K562 (cell line): ENCODE measurements around the gene PODN. TPM values are rescaled to one million over a fixed set of nuclear protein-coding genes. Genes with fewer than 3 reads are reported as not detected.
A peak's percentile ranks its signal among the peaks of the same experiment; 100 is the strongest.

Source experiments
- ATAC-seq: fragments of 200-7000 bp; cut with Tn5 transposase; 3 replicates; pipeline ENCODE4 v1.9.1; 2020; ENCODE audit warnings: moderate library complexity
- BruUV-seq: library from RNA; stranded (reverse); fragments of 400-500 nt; replicated peaks from 2 replicates; lab custom pipeline; 2021; lab: Mats Ljungman, UMichigan
- CTCF ChIA-PET: fragments of 300-600 bp; formaldehyde crosslinking; extraction: SDS; loops from one replicate; lab custom pipeline; 2021; ENCODE audit warnings: low intra/inter-chr PET ratio; lab: Yijun Ruan, JAX
- POLR2A ChIA-PET: fragments of 300-600, 350-650 bp; sonication (Branson Sonifier 250); formaldehyde crosslinking; extraction: SDS; loops from one replicate; lab custom pipeline; 2021; ENCODE audit warnings: antibody characterized with exemption, inconsistent platforms; lab: Yijun Ruan, JAX
- DNase-seq, 4 experiments: peaks; one replicate each; pipeline versions ENCODE4 v3.0.0 to v3.0.0-alpha.2; 2011 to 2018; ENCODE audit warnings: low spot score in 3 of 4, mixed read lengths in 3 of 4; ENCODE audit errors: extremely low read depth in 1 of 4
- FAIRE-seq: peaks from 2 replicates; lab custom pipeline; 2011; peaks lifted over from hg19 to GRCh38; lab: Jason Lieb, UNC
- H2AFZ ChIP-seq: 2 replicates; pipeline ENCODE4 v1.6.0; 2011; ENCODE audit warnings: low read depth, low read length, control low read depth, inconsistent platforms
- H3K27ac ChIP-seq: fragments of 200-600 bp; 3 replicates; pipeline ENCODE4 v1.8.0; 2011; ENCODE audit warnings: low read depth, mild to moderate bottlenecking, control low read depth, inconsistent platforms, low read length, moderate library complexity, mixed read lengths; ENCODE audit errors: extremely low read depth
- H3K27me3 ChIP-seq, 2 experiments: fragments of 300-600 bp in 1 of 2; 2 replicates in 1 of 2; 3 replicates in 1 of 2; pipeline versions ENCODE4 v1.6.0 to v1.8.0; 2011; ENCODE audit warnings: inconsistent platforms in 2 of 2, low read length in 2 of 2, mild to moderate bottlenecking in 1 of 2, mixed read lengths in 1 of 2, moderate library complexity in 1 of 2; ENCODE audit not compliant: control insufficient read depth in 2 of 2, insufficient read depth in 2 of 2
- H3K36me3 ChIP-seq: fragments of 300-600 bp; 3 replicates; pipeline ENCODE4 v1.8.0; 2011; ENCODE audit warnings: mild to moderate bottlenecking, low read length, inconsistent platforms; ENCODE audit not compliant: control insufficient read depth, insufficient read depth
- H3K4me1 ChIP-seq, 2 experiments: fragments of 200-600 bp in 1 of 2; replicated peaks in 1 of 2; 2 replicates in 1 of 2; 3 replicates in 1 of 2; pipeline versions ENCODE4 v1.5.1 to v1.8.0; 2011; ENCODE audit warnings: inconsistent platforms in 2 of 2, low read length in 2 of 2, mild to moderate bottlenecking in 1 of 2, mixed read lengths in 1 of 2, moderate library complexity in 1 of 2; ENCODE audit not compliant: control insufficient read depth in 2 of 2, insufficient read depth in 2 of 2
- H3K4me2 ChIP-seq: 2 replicates; pipeline ENCODE4 v1.6.1; 2011; ENCODE audit warnings: low read length, control low read depth, inconsistent platforms, mixed read lengths; ENCODE audit not compliant: insufficient read depth
- H3K4me3 ChIP-seq: fragments of 200-600 bp; sonication (generic), shearing (Covaris generic); 2 replicates; pipeline ENCODE4 v1.5.1; 2016; ENCODE audit warnings: control low read depth, inconsistent platforms
- H3K79me2 ChIP-seq: fragments of 200-600 bp; 3 replicates; pipeline ENCODE4 v1.8.0; 2011; ENCODE audit warnings: low read length, inconsistent platforms; ENCODE audit not compliant: control insufficient read depth, insufficient read depth
- H3K9ac ChIP-seq, 2 experiments: 2 replicates each; pipeline versions ENCODE4 v1.6.0 to v1.6.1; 2011; ENCODE audit warnings: low read depth in 2 of 2, low read length in 2 of 2, control low read depth in 1 of 2, inconsistent platforms in 1 of 2, mild to moderate bottlenecking in 1 of 2, mixed read lengths in 1 of 2; ENCODE audit not compliant: insufficient read depth in 1 of 2
- H3K9me1 ChIP-seq: one replicate; pipeline ENCODE4 v1.6.0; 2011; ENCODE audit warnings: inconsistent platforms, mild to moderate bottlenecking, low read length, moderate library complexity; ENCODE audit not compliant: control insufficient read depth, insufficient read depth
- H3K9me3 ChIP-seq: replicated peaks from 2 replicates; pipeline ENCODE4 v1.5.1; 2011; ENCODE audit warnings: low read depth, low read length, inconsistent platforms; ENCODE audit not compliant: control insufficient read depth, insufficient read depth
- H4K20me1 ChIP-seq: replicated peaks from 2 replicates; pipeline ENCODE4 v1.6.1; 2011; ENCODE audit warnings: low read length, inconsistent platforms, mixed read lengths; ENCODE audit not compliant: control insufficient read depth, insufficient read depth
- BDP1 ChIP-seq: IDR thresholded peaks from 3 replicates; pipeline ENCODE4 v1.6.1; 2011; ENCODE audit not compliant: insufficient read length, insufficient read depth
- CBX5 ChIP-seq: IDR thresholded peaks from 2 replicates; pipeline ENCODE4 v1.6.1; 2014; ENCODE audit warnings: low read depth, borderline replicate concordance
- CHD1 ChIP-seq: fragments of 200-600 bp; sonication (generic); IDR thresholded peaks from one replicate; pipeline ENCODE4 v1.6.1; 2012; ENCODE audit warnings: mild to moderate bottlenecking, moderate library complexity, low read length, inconsistent platforms
- MAFG ChIP-seq: fragments of 450-650 bp; conservative IDR thresholded peaks from 2 replicates; pipeline ENCODE4 v1.6.1; 2016; ENCODE audit warnings: missing genetic modification characterization, missing compliant biosample characterization
- PCBP1 ChIP-seq: fragments of 200-400 bp; formaldehyde crosslinking; IDR thresholded peaks from 2 replicates; pipeline ENCODE4 v1.6.1; 2018; ENCODE audit warnings: mild to moderate bottlenecking, low read depth, low read length; ENCODE audit not compliant: poor library complexity, severe bottlenecking
- RCOR1 ChIP-seq, 2 experiments: IDR thresholded peaks; 2 replicates each; pipeline ENCODE4 v1.6.1; 2012; ENCODE audit warnings: low read depth in 2 of 2, low read length in 2 of 2, borderline replicate concordance in 1 of 2, improper control_type of control experiment in 1 of 2
- TAL1 ChIP-seq: fragments of 450-650 bp; IDR thresholded peaks from 2 replicates; pipeline ENCODE4 v1.6.1; 2016; ENCODE audit warnings: mild to moderate bottlenecking
- ZC3H11A ChIP-seq: IDR thresholded peaks from 2 replicates; pipeline ENCODE4 v1.6.1; 2012; ENCODE audit warnings: low read depth, low read length, improper control_type of control experiment
- ZFP36 ChIP-seq: fragments of 150-350 bp; IDR thresholded peaks from 2 replicates; pipeline ENCODE4 v1.6.1; 2018; ENCODE audit warnings: low read length, low read depth; ENCODE audit not compliant: partially characterized antibody
- ZNF583 ChIP-seq: fragments of 250-450 bp; sonication (Bioruptor Pico); IDR thresholded peaks from 2 replicates; pipeline ENCODE4 v1.4.0; 2020
- ZNF707 ChIP-seq: fragments of 250-450 bp; sonication (Bioruptor Pico); conservative IDR thresholded peaks from 2 replicates; pipeline ENCODE4 v1.8.0; 2022; ENCODE audit warnings: inconsistent platforms, mild to moderate bottlenecking, moderate library complexity
- ZNF766 ChIP-seq: fragments of 200-800 bp; sonication (Bioruptor generic); conservative IDR thresholded peaks from 2 replicates; pipeline ENCODE4 v1.6.1; 2016; ENCODE audit warnings: missing genetic modification characterization, missing compliant biosample characterization
- WGBS: fragments of 100-300 bp; shearing (Covaris generic); methylation state at CpG from one replicate; pipeline ENCODE4 v1.1.6; 2016; ENCODE audit warnings: low coverage, mixed read lengths; ENCODE audit not compliant: insufficient coverage; ENCODE audit errors: missing lambda C conversion rate; 5-methylcytosine and 5-hydroxymethylcytosine counted together
- in situ Hi-C: fragments of 300-500 bp; cut with MboI; formaldehyde crosslinking; loops from 4 replicates; pipeline ENCODE4 v1.15.0; 2018; ENCODE audit warnings: inconsistent platforms, mixed read lengths
- intact Hi-C: fragments of 100-400 bp; cut with micrococcal nuclease; formaldehyde crosslinking; loops from 2 replicates; pipeline ENCODE4 v1.14.2; 2022
- polyA plus RNA-seq, 8 experiments: library from polyadenylated mRNA; depleted of rRNA in 4 of 8; stranded (reverse) in 5 of 8; unstranded in 3 of 8; fragments of >200 nt; fragmentation: Nextera tagmentation in 2 of 8; fragmentation: Illumina TruSeq in 1 of 8; extraction: Ambion mirVana in 2 of 8; extraction: Trizol in 1 of 8; gene quantifications; 2 replicates each; pipeline versions ENCODE4 v1.2.1 to v1.2.3, GENCODE V29; 2011 to 2014; ENCODE audit warnings: inconsistent platforms in 1 of 8, missing spikeins in 1 of 8
- total RNA-seq, 7 experiments: library from RNA; depleted of rRNA in 6 of 7; stranded (reverse); fragments of >200 nt in 6 of 7; fragmentation: Illumina TruSeq in 2 of 7; extraction: Trizol in 2 of 7; gene quantifications; 2 replicates each; pipeline versions ENCODE4 v1.2.1 to v1.2.3, GENCODE V29; 2011 to 2021; ENCODE audit warnings: low replicate concordance in 1 of 7
- TF ChIP-seq, protein P1 (sequence below): IDR thresholded peaks from 3 replicates; pipeline ENCODE4 v1.6.1; 2011; ENCODE audit warnings: borderline replicate concordance, mild to moderate bottlenecking; ENCODE audit not compliant: insufficient read length, insufficient read depth
- TF ChIP-seq, protein P2 (sequence below): sonication (generic); formaldehyde crosslinking; IDR thresholded peaks from 2 replicates; pipeline ENCODE4 v1.8.1; 2022; ENCODE audit warnings: missing genetic modification reagents

PODN gene
- total and polyA plus RNA-seq, 9 of the 15 experiments (the other 6 are each of a cell fraction or from before 2014, with no cell fraction given) = not detected

DNA sequence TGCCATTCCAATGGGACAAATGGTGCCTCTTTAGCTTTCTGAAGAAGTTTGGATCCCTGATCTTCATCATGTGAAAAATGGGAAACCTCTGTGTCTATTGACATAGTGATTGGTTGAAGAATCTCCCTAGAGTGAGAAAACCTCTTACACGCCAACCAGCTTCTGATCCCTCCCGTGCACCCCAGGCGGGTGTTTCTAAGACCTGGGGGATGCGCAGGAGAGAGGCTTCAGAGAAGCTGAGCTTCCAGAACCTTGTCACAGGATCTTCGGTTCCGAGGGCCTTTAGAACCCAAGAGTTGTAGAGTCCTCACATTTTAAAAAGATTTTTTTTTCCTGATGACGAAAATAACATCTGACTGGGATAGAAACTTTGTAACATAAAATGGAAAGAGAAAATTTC, 11.3 kb downstream of the PODN start (continued):
- TF ChIP-seq CHD1 (no peak), ZNF766 (CRISPR knock-in tag) (no peak), MAFG (no peak)
- TF ChIP-seq, all 486 proteins: peak for 0

DNA sequence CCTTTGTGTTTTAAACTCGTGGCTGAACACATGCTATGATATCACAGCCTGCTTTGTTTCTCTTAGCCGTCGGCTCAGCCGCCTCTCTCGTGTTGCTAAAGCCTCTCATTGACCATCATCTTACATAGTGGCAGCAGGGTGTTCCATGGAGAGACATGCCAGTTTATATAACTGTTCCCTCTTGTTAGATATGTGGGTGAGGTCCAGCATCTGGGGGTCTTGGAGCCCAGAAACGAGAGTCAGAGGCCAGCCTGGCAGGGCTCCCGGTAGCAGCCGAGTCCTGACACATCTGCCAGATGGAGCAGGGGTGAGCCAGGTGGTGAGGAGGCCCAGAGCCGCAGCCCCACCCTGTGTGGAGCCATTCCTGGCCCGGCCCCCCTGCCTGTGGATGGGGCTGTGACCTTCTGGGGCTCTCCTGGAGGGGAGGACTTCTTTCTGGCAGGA, 11.9 kb downstream of the PODN start:
- no peak for FAIRE-seq
- Histone ChIP-seq H3K9ac (0 out of 4 replicates have a peak overlapping the region, but pooled peaks of 1 of the 2 experiments have one; percentile 37), H3K4me2 (no peak overlapping the region), H3K9me3 (no peaks in the 10 kb centered on the region), H3K27ac (no peak overlapping the region), H3K9me1 (no peaks in the 10 kb centered on the region), H3K4me1 (peaks cover 0 to 38% of the 10 kb centered on the region in 2 experiments; a peak in 1 of 5 replicates), H3K27me3 (peaks cover 12 to 36% of the 10 kb centered on the region in 2 experiments; a peak in 4 of 5 replicates), H3K36me3 (no peaks in the 10 kb centered on the region), H3K4me3 (no peak overlapping the region), H2AFZ (no peak overlapping the region), H4K20me1 (no peaks in the 10 kb centered on the region), H3K79me2 (no peaks in the 10 kb centered on the region)
- ChIA-PET CTCF (no interaction called here), POLR2A (interaction anchor here (0.7 kb wide), 1 partner anchor 323 kb away, joined by 3 read pairs; no protein-coding TSS in a partner anchor)
- intact Hi-C loops = no loop called here
- WGBS = 17% methylated on average over 10 of the region's 10 CpGs
- ATAC-seq = peak; percentile 11; the same call in 2 of the 3 replicates
- DNase-seq = no peak
- in situ Hi-C loops = no loop called here
- BruUV-seq = no TSS peak
- TF ChIP-seq ZNF707 (CRISPR knock-in tag) = no peak
- TF ChIP-seq CBX5 = no peak
- TF ChIP-seq PCBP1 = no peak
- TF ChIP-seq BDP1 = no peak
- TF ChIP-seq ZFP36 = no peak
- TF ChIP-seq RCOR1 (IDR thresholded peaks at IDR 0.05; ENCODE audit: borderline replicate concordance in 1 of 2, low read depth in 2 of 2, low read length in 2 of 2) = no peak
- TF ChIP-seq ZNF583 = no peak
- TF ChIP-seq, protein P1, sequence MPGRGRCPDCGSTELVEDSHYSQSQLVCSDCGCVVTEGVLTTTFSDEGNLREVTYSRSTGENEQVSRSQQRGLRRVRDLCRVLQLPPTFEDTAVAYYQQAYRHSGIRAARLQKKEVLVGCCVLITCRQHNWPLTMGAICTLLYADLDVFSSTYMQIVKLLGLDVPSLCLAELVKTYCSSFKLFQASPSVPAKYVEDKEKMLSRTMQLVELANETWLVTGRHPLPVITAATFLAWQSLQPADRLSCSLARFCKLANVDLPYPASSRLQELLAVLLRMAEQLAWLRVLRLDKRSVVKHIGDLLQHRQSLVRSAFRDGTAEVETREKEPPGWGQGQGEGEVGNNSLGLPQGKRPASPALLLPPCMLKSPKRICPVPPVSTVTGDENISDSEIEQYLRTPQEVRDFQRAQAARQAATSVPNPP = no peak
- TF ChIP-seq, protein P2, sequence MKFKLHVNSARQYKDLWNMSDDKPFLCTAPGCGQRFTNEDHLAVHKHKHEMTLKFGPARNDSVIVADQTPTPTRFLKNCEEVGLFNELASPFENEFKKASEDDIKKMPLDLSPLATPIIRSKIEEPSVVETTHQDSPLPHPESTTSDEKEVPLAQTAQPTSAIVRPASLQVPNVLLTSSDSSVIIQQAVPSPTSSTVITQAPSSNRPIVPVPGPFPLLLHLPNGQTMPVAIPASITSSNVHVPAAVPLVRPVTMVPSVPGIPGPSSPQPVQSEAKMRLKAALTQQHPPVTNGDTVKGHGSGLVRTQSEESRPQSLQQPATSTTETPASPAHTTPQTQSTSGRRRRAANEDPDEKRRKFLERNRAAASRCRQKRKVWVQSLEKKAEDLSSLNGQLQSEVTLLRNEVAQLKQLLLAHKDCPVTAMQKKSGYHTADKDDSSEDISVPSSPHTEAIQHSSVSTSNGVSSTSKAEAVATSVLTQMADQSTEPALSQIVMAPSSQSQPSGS (CRISPR knock-in tag) = no peak
- no peak for TF ChIP-seq TAL1
- TF ChIP-seq ZC3H11A = no peak
